Measurements from ENCODE around the gene EML2.
"Not testable (repeated sequence)": the region's sequence is repeated elsewhere in the genome, so short reads cannot be mapped to it uniquely, and the experiment has no call there.

The EML2 gene

GRCh38 chr19:45638930-45639729 lies at the start of gene EML2:
EML2 (minus strand) TSS chr19:45639397; CDS start chr19:45639376, 21 bp downstream.
- no peak for TF ChIP-seq SUZ12 (IDR thresholded peaks at IDR 0.05; ENCODE audit: extremely low read depth, insufficient read depth, insufficient read length)
- TF ChIP-seq YY1 (IDR thresholded peaks at IDR 0.05; ENCODE audit: insufficient read depth, insufficient read length) = no peak
- no peak for TF ChIP-seq ZNF274 (IDR thresholded peaks at IDR 0.05; ENCODE audit: low read depth, low read length)
- no peaks in the 10 kb centered on the region for H3K9me3 ChIP-seq (ENCODE audit: insufficient read depth, low read length)
- peak within 1 kb of the TSS; percentile 76 for H3K9ac ChIP-seq (ENCODE audit: insufficient read length, low read depth)
- no peaks in the 10 kb centered on the region for H3K27me3 ChIP-seq (ENCODE audit: insufficient read depth, insufficient read length)
- no peaks in the 10 kb centered on the region for H3K36me3 ChIP-seq (ENCODE audit: insufficient read depth, insufficient read length, low read length)
- H3K4me3 ChIP-seq (ENCODE audit: insufficient read length, low read depth) = peak within 1 kb of the TSS; percentile 52
- peaks cover 5% of the 10 kb centered on the region for H3K4me1 ChIP-seq (ENCODE audit: insufficient read depth, insufficient read length)
- no peak for DNase-seq (ENCODE audit: low read depth, low spot score)

- H3K4me1 ChIP-seq (ENCODE audit: insufficient read depth, insufficient read length) = no peaks in the 10 kb centered on the region
- no peak overlapping the region for H3K4me3 ChIP-seq (ENCODE audit: insufficient read length, low read depth)
- DNase-seq (ENCODE audit: low read depth, low spot score) = no peak
- H3K9me3 ChIP-seq (ENCODE audit: insufficient read depth, low read length) = no peaks in the 10 kb centered on the region
- no peaks in the 10 kb centered on the region for H3K27me3 ChIP-seq (ENCODE audit: insufficient read depth, insufficient read length)
- H3K9ac ChIP-seq (ENCODE audit: insufficient read length, low read depth) = no peak overlapping the region
- H3K36me3 ChIP-seq (ENCODE audit: insufficient read depth, insufficient read length, low read length) = peaks cover 52% of the 10 kb centered on the region
- TF ChIP-seq SUZ12 (IDR thresholded peaks at IDR 0.05; ENCODE audit: extremely low read depth, insufficient read depth, insufficient read length) (no peak), YY1 (IDR thresholded peaks at IDR 0.05; ENCODE audit: insufficient read depth, insufficient read length) (no peak), ZNF274 (IDR thresholded peaks at IDR 0.05; ENCODE audit: low read depth, low read length) (no peak)
Measured at GRCh38 chr19:45687599-45687998, 48.4 kb upstream of the EML2 start.

GRCh38 chr19:45685045-45685444 lies 45.8 kb upstream of the EML2 start:
- not testable (repeated sequence) for H3K9me3 ChIP-seq (ENCODE audit: insufficient read depth, low read length); H3K27me3 ChIP-seq (ENCODE audit: insufficient read depth, insufficient read length); H3K9ac ChIP-seq (ENCODE audit: insufficient read length, low read depth); DNase-seq (ENCODE audit: low read depth, low spot score); H3K4me1 ChIP-seq (ENCODE audit: insufficient read depth, insufficient read length); H3K4me3 ChIP-seq (ENCODE audit: insufficient read length, low read depth)
- H3K36me3 ChIP-seq (ENCODE audit: insufficient read depth, insufficient read length, low read length) = peaks cover 52% of the 10 kb centered on the region

- Histone ChIP-seq H3K4me3 (ENCODE audit: insufficient read length, low read depth) (no peak overlapping the region), H3K36me3 (ENCODE audit: insufficient read depth, insufficient read length, low read length) (peaks cover 37% of the 10 kb centered on the region), H3K27me3 (ENCODE audit: insufficient read depth, insufficient read length) (peaks cover 18% of the 10 kb centered on the region), H3K9ac (ENCODE audit: insufficient read length, low read depth) (no peak overlapping the region), H3K4me1 (ENCODE audit: insufficient read depth, insufficient read length) (peaks cover 4% of the 10 kb centered on the region), H3K9me3 (ENCODE audit: insufficient read depth, low read length) (no peaks in the 10 kb centered on the region)
- TF ChIP-seq SUZ12 (IDR thresholded peaks at IDR 0.05; ENCODE audit: extremely low read depth, insufficient read depth, insufficient read length) (no peak), ZNF274 (IDR thresholded peaks at IDR 0.05; ENCODE audit: low read depth, low read length) (no peak), YY1 (IDR thresholded peaks at IDR 0.05; ENCODE audit: insufficient read depth, insufficient read length) (no peak)
- no peak for DNase-seq (ENCODE audit: low read depth, low spot score)
Measured at GRCh38 chr19:45682908-45683307, 43.7 kb upstream of the EML2 start.

- Histone ChIP-seq H3K9me3 (ENCODE audit: insufficient read depth, low read length) (no peaks in the 10 kb centered on the region), H3K27me3 (ENCODE audit: insufficient read depth, insufficient read length) (peaks cover 22% of the 10 kb centered on the region), H3K9ac (ENCODE audit: insufficient read length, low read depth) (peak overlapping the region; percentile 42), H3K4me3 (ENCODE audit: insufficient read length, low read depth) (no peak overlapping the region), H3K4me1 (ENCODE audit: insufficient read depth, insufficient read length) (peaks cover 4% of the 10 kb centered on the region), H3K36me3 (ENCODE audit: insufficient read depth, insufficient read length, low read length) (peaks cover 29% of the 10 kb centered on the region)
- no peak for DNase-seq (ENCODE audit: low read depth, low spot score)
- TF ChIP-seq ZNF274 (IDR thresholded peaks at IDR 0.05; ENCODE audit: low read depth, low read length) = no peak
- TF ChIP-seq SUZ12 (IDR thresholded peaks at IDR 0.05; ENCODE audit: extremely low read depth, insufficient read depth, insufficient read length) = no peak
- TF ChIP-seq YY1 (IDR thresholded peaks at IDR 0.05; ENCODE audit: insufficient read depth, insufficient read length) = no peak
Measured at GRCh38 chr19:45682117-45682516, 42.9 kb upstream of the EML2 start.

- H3K4me1 ChIP-seq (ENCODE audit: insufficient read depth, insufficient read length) = peaks cover 4% of the 10 kb centered on the region
- TF ChIP-seq ZNF274 (IDR thresholded peaks at IDR 0.05; ENCODE audit: low read depth, low read length) (no peak), SUZ12 (IDR thresholded peaks at IDR 0.05; ENCODE audit: extremely low read depth, insufficient read depth, insufficient read length) (no peak), YY1 (IDR thresholded peaks at IDR 0.05; ENCODE audit: insufficient read depth, insufficient read length) (no peak)
- peak overlapping the region; percentile 15 for H3K4me3 ChIP-seq (ENCODE audit: insufficient read length, low read depth)
- no peaks in the 10 kb centered on the region for H3K9me3 ChIP-seq (ENCODE audit: insufficient read depth, low read length)
- peak; percentile 47 for DNase-seq (ENCODE audit: low read depth, low spot score)
- H3K9ac ChIP-seq (ENCODE audit: insufficient read length, low read depth) = peak overlapping the region; percentile 42
- peaks cover 22% of the 10 kb centered on the region for H3K27me3 ChIP-seq (ENCODE audit: insufficient read depth, insufficient read length)
- H3K36me3 ChIP-seq (ENCODE audit: insufficient read depth, insufficient read length, low read length) = peaks cover 25% of the 10 kb centered on the region
Measured at GRCh38 chr19:45681391-45682015, 42.3 kb upstream of the EML2 start.

- H3K36me3 ChIP-seq (ENCODE audit: insufficient read depth, insufficient read length, low read length) = no peaks in the 10 kb centered on the region
- peaks cover 4% of the 10 kb centered on the region for H3K4me1 ChIP-seq (ENCODE audit: insufficient read depth, insufficient read length)
- TF ChIP-seq YY1 (IDR thresholded peaks at IDR 0.05; ENCODE audit: insufficient read depth, insufficient read length) (no peak), ZNF274 (IDR thresholded peaks at IDR 0.05; ENCODE audit: low read depth, low read length) (no peak)
- H3K4me3 ChIP-seq (ENCODE audit: insufficient read length, low read depth) = peak overlapping the region; percentile 42
- DNase-seq (ENCODE audit: low read depth, low spot score) = peak; percentile 92
- H3K9ac ChIP-seq (ENCODE audit: insufficient read length, low read depth) = peak overlapping the region; percentile 58
- no peaks in the 10 kb centered on the region for H3K9me3 ChIP-seq (ENCODE audit: insufficient read depth, low read length)
- peaks cover 22% of the 10 kb centered on the region for H3K27me3 ChIP-seq (ENCODE audit: insufficient read depth, insufficient read length)
Measured at GRCh38 chr19:45677351-45678230, 38.4 kb upstream of the EML2 start.
